ENCODE data around the gene SIGLEC7. TPM values are rescaled to one million over a fixed set of nuclear protein-coding genes. Genes with fewer than 3 reads are reported as not detected.

Gene SIGLEC7
- not detected in 2 replicates for total RNA-seq

GRCh38 chr19:51142119-51142518, at the start of gene SIGLEC7:
SIGLEC7 (plus strand) TSS chr19:51142301; CDS start chr19:51142370, 69 bp downstream.

GRCh38 chr19:51108066-51108804, 33.9 kb upstream of the SIGLEC7 start, which contains the start of gene CTU1:
CTU1 (minus strand) TSS chr19:51108409; CDS start chr19:51104569, 3,840 bp downstream.

GRCh38 chr19:51124729-51125128, 17.4 kb upstream of the SIGLEC7 start, which contains the start of gene SIGLEC9:
SIGLEC9 (plus strand) TSS chr19:51124906; CDS start chr19:51124975, 69 bp downstream.

Other genes starting within 250 kb of the SIGLEC7 start
- not detected in 2 replicates for gene KLK4, start 230.9 kb upstream of the SIGLEC7 start, total RNA-seq
- not detected in 2 replicates for gene KLK5, start 189.3 kb upstream of the SIGLEC7 start, total RNA-seq
- not detected in 2 replicates for gene KLK6, start 172.7 kb upstream of the SIGLEC7 start, total RNA-seq
- gene KLK7, start 158.4 kb upstream of the SIGLEC7 start, total RNA-seq, result not detected in 2 replicates
- gene KLK8, start 140.7 kb upstream of the SIGLEC7 start, total RNA-seq, result under 0.01 TPM in 1 of 2 replicates, not detected in the other
- 2.3 TPM in 1 of 2 replicates, not detected in the other for gene KLK10, start 122.6 kb upstream of the SIGLEC7 start, total RNA-seq
- gene KLK11, start 115.7 kb upstream of the SIGLEC7 start, total RNA-seq, result not detected in 2 replicates
- gene KLK12, start 107.3 kb upstream of the SIGLEC7 start, total RNA-seq, result not detected in 2 replicates
- not detected in 2 replicates for gene KLK13, start 77.2 kb upstream of the SIGLEC7 start, total RNA-seq
- not detected in 2 replicates for gene KLK14, start 59.4 kb upstream of the SIGLEC7 start, total RNA-seq
- gene CTU1, start 33.9 kb upstream of the SIGLEC7 start, total RNA-seq, result 3.9 and 5.4 TPM in 2 replicates
- 0.06 TPM in 1 of 2 replicates, not detected in the other for gene SIGLEC9, start 17.4 kb upstream of the SIGLEC7 start, total RNA-seq
- gene CD33, start 82.8 kb downstream of the SIGLEC7 start, total RNA-seq, result not detected in 2 replicates
- gene SIGLECL1, start 108.8 kb downstream of the SIGLEC7 start, total RNA-seq, result not detected in 2 replicates
- gene IGLON5, start 169.3 kb downstream of the SIGLEC7 start, total RNA-seq, result not detected in 2 replicates
- under 0.01 and 0.06 TPM in 2 replicates for gene VSIG10L, start 199.8 kb downstream of the SIGLEC7 start, total RNA-seq
- gene ETFB, start 224.1 kb downstream of the SIGLEC7 start, total RNA-seq, result 77.5 and 117 TPM in 2 replicates
- not detected in 2 replicates for gene CLDND2, start 226.7 kb downstream of the SIGLEC7 start, total RNA-seq
- not detected in 2 replicates for gene NKG7, start 230.4 kb downstream of the SIGLEC7 start, total RNA-seq
- not detected in 2 replicates for gene LIM2, start 245.7 kb downstream of the SIGLEC7 start, total RNA-seq
- not detected in 2 replicates for gene C19orf84, start 248.3 kb downstream of the SIGLEC7 start, total RNA-seq